HG03342 (cell line): ENCODE results near the gene MTMR12.

Experiments used
- ATAC-seq: cut with Tn5 transposase; IDR thresholded peaks from one replicate; pipeline ENCODE4 v1.9.1; 2021; ENCODE audit warnings: mild to moderate bottlenecking, moderate library complexity; ENCODE audit not compliant: unreplicated experiment

Gene MTMR12

GRCh38 chr5:32276173-32276853 is 36.4 kb downstream of the MTMR12 start:
- peak; percentile 56 for ATAC-seq

- no peak for ATAC-seq
These were observed 37.4 kb downstream of the MTMR12 start for GRCh38 chr5:32275396-32275741.

- ATAC-seq: no peak
These were observed 38.0 kb downstream of the MTMR12 start for GRCh38 chr5:32274548-32275395.

GRCh38 chr5:32273821-32274220 is 38.9 kb downstream of the MTMR12 start:
- ATAC-seq: no peak

- ATAC-seq: no peak
These were observed 40.0 kb downstream of the MTMR12 start for GRCh38 chr5:32272746-32273145.

- ATAC-seq: no peak
These were observed 41.8 kb downstream of the MTMR12 start for GRCh38 chr5:32270946-32271345.

- no peak for ATAC-seq
These were observed 42.6 kb downstream of the MTMR12 start for GRCh38 chr5:32270178-32270577.

GRCh38 chr5:32265902-32266301 is 46.8 kb downstream of the MTMR12 start:
- no peak for ATAC-seq

GRCh38 chr5:32264957-32265572 is 47.7 kb downstream of the MTMR12 start:
- no peak for ATAC-seq

GRCh38 chr5:32263684-32264083 is 49.1 kb downstream of the MTMR12 start:
- no peak for ATAC-seq

- ATAC-seq: peak; percentile 91
These were observed 51.5 kb downstream of the MTMR12 start for GRCh38 chr5:32261198-32261597.

- ATAC-seq: no peak
These were observed 53.7 kb downstream of the MTMR12 start for GRCh38 chr5:32259033-32259432.

- no peak for ATAC-seq
These were observed 54.3 kb downstream of the MTMR12 start for GRCh38 chr5:32258424-32258823.

GRCh38 chr5:32255540-32255900 is 57.2 kb downstream of the MTMR12 start:
- no peak for ATAC-seq

- ATAC-seq: no peak
These were observed 57.7 kb downstream of the MTMR12 start for GRCh38 chr5:32254881-32255539.

- ATAC-seq: no peak
These were observed 60.8 kb downstream of the MTMR12 start for GRCh38 chr5:32251871-32252458.

- no peak for ATAC-seq
These were observed 63.1 kb downstream of the MTMR12 start for GRCh38 chr5:32249668-32250067.

- ATAC-seq: no peak
These were observed 67.0 kb downstream of the MTMR12 start for GRCh38 chr5:32245742-32246141.

GRCh38 chr5:32244017-32244416 is 68.7 kb downstream of the MTMR12 start:
- ATAC-seq: no peak

GRCh38 chr5:32241034-32241783 is 71.5 kb downstream of the MTMR12 start:
- no peak for ATAC-seq
